H1 (cell line): Measurements from ENCODE around the gene NMT1.

ENCODE experiments used
- BRCA1 ChIP-seq: IDR thresholded peaks from 2 replicates; pipeline ENCODE4 v1.6.1; 2012; ENCODE audit warnings: low read depth, low read length, improper control_type of control experiment
- CEBPB ChIP-seq: IDR thresholded peaks from 2 replicates; pipeline ENCODE4 v1.6.1; 2012; ENCODE audit warnings: low read depth, low read length
- CTCF ChIP-seq, 3 experiments: IDR thresholded peaks; 1 replicate in 2 of 3; 2 replicates in 1 of 3; pipeline versions ENCODE4 v1.5.1 to v1.6.1; 2011; ENCODE audit warnings: low read length in 3 of 3, mild to moderate bottlenecking in 3 of 3, inconsistent platforms in 2 of 3, low read depth in 1 of 3, moderate library complexity in 1 of 3; ENCODE audit not compliant: insufficient read depth in 1 of 3; ENCODE audit errors: control extremely low read depth in 1 of 3
- EZH2 ChIP-seq: fragments of 200-600 bp; sonication (generic); IDR thresholded peaks from 2 replicates; pipeline ENCODE4 v1.7.1; 2012; ENCODE audit warnings: low read depth, mild to moderate bottlenecking, moderate library complexity, low read length, inconsistent platforms; ENCODE audit not compliant: severe bottlenecking
- GTF2F1 ChIP-seq: IDR thresholded peaks from 2 replicates; pipeline ENCODE4 v1.6.1; 2012; ENCODE audit warnings: low read depth, low read length, improper control_type of control experiment, borderline replicate concordance
- KDM1A ChIP-seq: fragments of 200-600, 300-600 bp; sonication (generic); IDR thresholded peaks from 2 replicates; pipeline ENCODE4 v1.7.1; 2016; ENCODE audit warnings: mild to moderate bottlenecking, low read length, borderline replicate concordance
- MAFK ChIP-seq: IDR thresholded peaks from 2 replicates; pipeline ENCODE4 v1.6.1; 2012; ENCODE audit warnings: low read depth, mild to moderate bottlenecking, improper control_type of control experiment, low read length
- POLR2A ChIP-seq, 2 experiments: IDR thresholded peaks; 1 replicate in 1 of 2; 2 replicates in 1 of 2; pipeline ENCODE4 v1.6.1; 2011; ENCODE audit warnings: low read depth in 2 of 2, low read length in 2 of 2, mild to moderate bottlenecking in 2 of 2; ENCODE audit errors: control extremely low read depth in 1 of 2
- POLR2AphosphoS5 ChIP-seq: IDR thresholded peaks from 2 replicates; pipeline ENCODE4 v1.6.1; 2011; ENCODE audit warnings: low read depth, low read length
- SRF ChIP-seq: IDR thresholded peaks from 2 replicates; pipeline ENCODE4 v1.6.1; 2011; ENCODE audit warnings: mild to moderate bottlenecking, low read depth, low read length, moderate library complexity
- TEAD4 ChIP-seq: IDR thresholded peaks from 2 replicates; pipeline ENCODE4 v1.6.1; 2012; ENCODE audit warnings: low read depth, low read length, inconsistent platforms, mixed read lengths
- ZNF274 ChIP-seq: IDR thresholded peaks from 2 replicates; pipeline ENCODE4 v1.7.0; 2012; ENCODE audit warnings: low read length, borderline replicate concordance; ENCODE audit errors: extremely low read depth
- TF ChIP-seq, protein P1 (sequence below): IDR thresholded peaks from 2 replicates; pipeline ENCODE4 v1.6.1; 2012; ENCODE audit warnings: inconsistent platforms

DNA sequence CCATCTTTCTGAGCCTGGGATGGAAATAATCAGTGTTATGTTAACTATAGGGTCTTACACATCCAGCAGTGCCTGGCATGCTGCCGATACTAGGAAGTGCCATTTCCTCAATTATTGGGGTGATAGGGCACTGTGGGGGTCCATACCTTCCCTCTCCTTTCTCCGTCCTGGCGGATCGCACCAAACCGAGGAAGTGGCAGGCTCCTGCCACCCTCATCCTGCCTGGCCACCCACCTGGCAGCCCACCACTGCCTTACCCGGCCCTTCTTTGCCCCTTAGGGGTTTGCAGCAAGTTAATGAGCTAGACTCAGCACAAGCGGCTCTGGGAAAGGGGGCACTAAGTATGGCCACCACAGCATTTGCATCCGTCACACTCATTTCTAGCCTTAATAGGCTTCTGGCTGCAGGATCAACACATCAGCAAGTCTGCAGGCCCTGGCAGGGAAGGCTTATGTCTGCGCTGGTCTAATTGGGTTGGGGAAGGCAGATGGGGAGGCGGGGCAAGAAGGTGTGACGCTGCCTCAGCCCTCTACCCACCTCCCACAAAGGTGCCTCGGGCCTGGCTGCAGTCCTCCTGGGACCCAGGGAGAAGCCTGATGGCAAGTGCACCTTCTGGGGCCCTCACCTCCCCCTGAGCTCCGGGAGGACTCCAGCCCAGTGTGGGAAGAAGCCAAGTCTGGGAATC is 38.3 kb upstream of the NMT1 start:
- TF ChIP-seq, protein P1, sequence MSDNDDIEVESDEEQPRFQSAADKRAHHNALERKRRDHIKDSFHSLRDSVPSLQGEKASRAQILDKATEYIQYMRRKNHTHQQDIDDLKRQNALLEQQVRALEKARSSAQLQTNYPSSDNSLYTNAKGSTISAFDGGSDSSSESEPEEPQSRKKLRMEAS, result no peak
- no peak for TF ChIP-seq BRCA1
- no peak for TF ChIP-seq POLR2A (IDR thresholded peaks at IDR 0.05; ENCODE audit: control extremely low read depth in 1 of 2, low read depth in 2 of 2, low read length in 2 of 2)
- TF ChIP-seq CTCF (IDR thresholded peaks at IDR 0.05; ENCODE audit: control extremely low read depth in 1 of 3, insufficient read depth in 1 of 3, low read depth in 1 of 3, low read length in 3 of 3), result no peak
- TF ChIP-seq SRF, result no peak
- TF ChIP-seq GTF2F1, result no peak
- no peak for TF ChIP-seq ZNF274
- TF ChIP-seq TEAD4, result no peak
- TF ChIP-seq POLR2AphosphoS5, result no peak
- no peak for TF ChIP-seq MAFK
- TF ChIP-seq EZH2, result no peak
- TF ChIP-seq KDM1A, result no peak
- TF ChIP-seq CEBPB, result no peak
